SHP77 treated with DMSO at 0.1 percent for 48 hours (cell line): ENCODE results near the gene ARHGAP21.
"Not testable (repeated sequence)": the region's sequence is repeated elsewhere in the genome, so short reads cannot be mapped to it uniquely, and the experiment has no call there.

Experiments
- DNase-seq: peaks from one replicate; lab custom pipeline; 2025; lab: John Stamatoyannopoulos, UW

Gene ARHGAP21

DNA sequence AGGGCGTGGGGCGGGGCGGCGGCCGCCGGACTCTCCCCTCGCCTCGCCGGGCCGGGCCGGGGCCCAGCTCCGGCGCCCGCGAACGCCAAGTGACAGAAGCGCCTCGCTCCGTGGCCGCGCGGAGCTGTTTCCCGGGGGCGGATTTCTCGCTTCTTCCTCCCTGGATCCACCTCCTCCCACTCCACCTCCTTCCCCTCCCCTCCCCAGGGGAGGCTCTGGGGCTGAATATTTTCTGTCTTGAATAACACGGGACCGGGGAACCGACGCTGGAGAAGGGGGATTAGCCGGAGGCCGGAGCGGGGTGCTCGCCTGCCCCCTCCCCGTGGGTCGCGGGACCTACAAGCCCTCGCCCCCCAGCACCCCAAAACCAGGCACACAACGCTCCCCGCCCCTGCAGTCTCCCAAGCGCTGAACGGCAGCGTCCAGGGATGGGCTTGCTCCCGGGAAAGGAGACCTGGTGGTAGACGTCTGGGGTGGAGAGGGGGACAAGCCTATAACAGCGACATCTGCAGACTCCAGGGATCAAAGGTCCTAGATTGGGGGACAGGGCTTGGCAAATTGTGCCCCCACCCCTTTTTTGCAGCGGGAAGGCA is at the start of gene ARHGAP21:
Gene ARHGAP21, minus strand, starts transcription at position 100 of the 593 bp plus-strand sequence. CDS start 1,988 bp downstream, outside the sequence.
- no peak for DNase-seq

- no peak for DNase-seq
Observed at GRCh38 chr10:24771943-24772694, 48.4 kb upstream of the ARHGAP21 start.

DNA sequence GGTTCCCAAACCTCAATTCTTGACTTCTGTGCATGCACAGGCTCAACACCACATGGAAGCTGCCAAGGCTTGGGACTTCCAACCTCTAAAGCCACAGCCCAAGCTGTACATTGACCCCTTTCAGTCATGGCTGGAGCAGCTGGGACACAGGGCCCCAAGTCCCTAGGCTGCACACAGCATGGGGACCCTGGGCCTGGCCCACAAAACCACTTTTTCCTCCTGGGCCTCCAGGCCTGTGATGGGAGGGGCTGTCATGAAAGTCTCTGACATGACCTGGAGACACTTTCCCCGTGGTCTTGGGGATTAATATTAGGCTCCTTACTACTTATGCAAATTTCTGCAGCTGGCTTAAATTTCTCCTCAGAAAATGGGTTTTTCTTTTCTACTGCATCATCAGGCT is 41.3 kb upstream of the ARHGAP21 start:
- not testable (repeated sequence) for DNase-seq

GRCh38 chr10:24762966-24763623 is 39.4 kb upstream of the ARHGAP21 start:
- DNase-seq = no peak

DNA sequence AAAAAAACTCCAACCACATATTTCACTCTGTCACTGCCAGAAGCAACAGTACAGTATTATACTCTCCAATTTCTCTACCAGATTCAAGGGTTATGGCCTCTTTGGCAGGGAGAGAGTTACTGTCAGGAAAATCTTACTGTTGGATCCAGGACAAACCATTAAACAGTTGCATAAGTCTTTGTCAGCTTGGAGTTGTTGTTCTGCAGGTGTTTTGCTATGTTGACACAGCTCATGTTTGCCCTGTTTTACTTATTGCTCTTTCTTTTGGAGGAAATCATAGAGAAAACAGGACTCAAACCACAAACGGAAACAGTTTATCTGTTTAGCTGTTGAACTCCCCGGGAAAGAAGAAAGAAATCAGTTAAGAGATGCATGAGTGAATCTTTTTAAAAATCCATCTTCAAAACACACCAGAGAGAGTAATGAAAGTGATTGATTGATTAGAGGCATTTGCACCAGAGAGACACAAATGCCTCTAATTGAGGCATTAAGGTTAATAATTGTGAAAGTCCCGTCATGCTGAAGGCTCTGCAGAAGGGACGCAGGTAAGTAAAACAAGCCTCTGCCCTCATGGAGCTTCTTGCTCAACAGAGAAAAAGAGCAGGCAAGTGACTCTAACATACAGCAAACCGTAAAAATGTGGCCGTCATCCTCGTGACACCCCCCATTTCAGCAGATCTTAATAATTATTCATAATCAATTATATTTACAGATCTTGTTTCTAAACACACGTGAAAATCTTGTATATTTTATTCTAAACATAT is 38.7 kb upstream of the ARHGAP21 start:
- no peak for DNase-seq

DNA sequence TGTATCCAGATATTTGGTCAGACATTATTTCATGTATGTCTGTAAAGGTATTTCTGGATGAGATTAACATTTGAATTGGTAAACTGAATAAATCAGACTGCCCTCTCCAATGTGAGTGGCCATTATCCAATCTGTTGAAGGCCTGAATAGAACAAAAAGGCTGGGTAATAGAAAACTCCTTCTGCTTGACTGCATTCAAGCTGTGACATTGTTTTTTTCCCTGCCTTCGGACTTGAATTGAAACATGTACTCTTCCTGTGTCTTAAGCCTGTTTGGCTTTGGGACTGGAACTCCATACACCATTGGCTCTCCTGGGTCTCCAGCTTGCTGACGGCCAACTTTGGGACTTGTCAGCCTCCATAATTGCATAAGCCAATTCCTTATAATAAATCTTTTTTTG is 36.0 kb upstream of the ARHGAP21 start:
- no peak for DNase-seq

DNA sequence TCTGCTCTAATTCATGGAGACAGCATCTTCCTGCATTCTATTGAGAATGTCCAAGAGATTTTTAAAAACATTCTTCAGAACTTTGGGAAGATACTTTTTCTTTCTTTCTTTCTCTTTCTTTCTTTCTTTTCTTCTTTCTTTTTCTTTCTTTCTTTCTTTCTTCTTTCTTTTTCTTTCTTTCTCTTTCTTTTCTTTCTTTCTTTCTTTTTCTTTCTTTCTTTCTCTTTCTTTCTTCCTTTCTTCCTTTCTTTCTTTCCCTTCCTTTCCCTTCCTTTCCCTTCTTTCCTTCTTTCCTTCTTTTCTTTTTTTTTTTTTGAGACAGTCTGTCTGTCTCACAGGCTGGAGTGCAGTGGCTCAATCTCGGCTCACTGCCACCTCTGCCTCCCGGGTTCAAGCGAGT is 34.6 kb upstream of the ARHGAP21 start:
- not testable (repeated sequence) for DNase-seq

GRCh38 chr10:24756283-24756682 is 32.6 kb upstream of the ARHGAP21 start:
- no peak for DNase-seq

DNA sequence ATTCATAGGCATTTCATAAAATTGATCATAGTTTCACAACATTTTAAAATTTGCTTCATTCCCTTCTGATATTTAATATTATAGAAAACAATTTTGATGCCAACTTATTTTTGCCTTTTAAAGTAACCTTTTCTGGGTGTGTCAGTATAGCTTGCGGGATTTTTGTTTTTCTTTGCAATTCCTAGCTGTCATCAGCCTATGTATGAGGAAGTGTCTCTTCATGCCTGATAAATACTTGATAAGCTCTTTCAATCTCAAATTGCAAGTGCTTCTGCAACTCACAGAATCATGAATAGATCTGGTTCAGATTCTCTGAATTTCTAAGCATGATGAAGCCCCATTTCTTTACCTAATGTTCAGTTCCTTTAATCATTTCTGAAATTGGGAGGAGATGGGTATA is 28.0 kb upstream of the ARHGAP21 start:
- DNase-seq = no peak

- DNase-seq = no peak
Observed at GRCh38 chr10:24750695-24751094, 27.0 kb upstream of the ARHGAP21 start.

DNA sequence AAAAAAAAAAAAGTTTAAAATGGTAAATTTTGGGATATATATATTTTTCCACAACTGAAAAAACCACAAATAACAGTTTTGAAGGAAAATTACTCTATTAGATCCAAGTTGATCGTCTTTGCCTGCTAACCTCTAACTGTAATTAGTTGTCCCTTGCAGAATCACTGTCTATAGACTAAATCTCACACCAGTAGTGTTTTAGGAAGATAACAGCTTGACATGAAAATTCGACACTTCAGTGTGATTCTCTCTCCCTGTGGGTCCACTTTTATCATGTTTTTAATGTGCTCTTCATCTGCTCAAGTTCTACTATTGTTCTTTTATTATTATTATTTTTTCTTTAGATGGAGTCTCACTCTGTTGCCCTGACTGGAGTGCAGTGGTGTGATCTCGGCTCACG is 24.5 kb upstream of the ARHGAP21 start:
- DNase-seq = no peak

DNA sequence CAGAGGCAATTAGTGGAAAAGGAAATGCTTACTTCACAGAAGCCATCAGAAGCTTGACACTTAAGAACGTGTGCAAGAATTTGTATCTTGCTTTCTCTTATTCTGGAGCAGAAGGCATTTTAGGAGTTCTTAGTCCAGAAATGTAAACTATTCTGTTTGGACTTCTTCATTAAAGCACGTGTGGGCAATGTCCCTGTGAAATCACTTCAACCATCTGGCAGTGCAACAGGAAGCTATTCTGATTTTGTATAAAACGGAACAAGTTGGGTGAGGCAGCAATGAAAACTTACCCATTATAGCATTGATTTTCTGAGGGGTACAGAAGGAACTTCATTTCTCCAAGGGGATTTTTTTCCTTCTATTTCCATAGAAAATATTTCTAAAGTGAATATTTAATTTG is 21.3 kb upstream of the ARHGAP21 start:
- no peak for DNase-seq

GRCh38 chr10:24740714-24741113 is 17.0 kb upstream of the ARHGAP21 start:
- no peak for DNase-seq

GRCh38 chr10:24737001-24737400 is 13.3 kb upstream of the ARHGAP21 start:
- no peak for DNase-seq

GRCh38 chr10:24731942-24732341 is 8.3 kb upstream of the ARHGAP21 start:
- no peak for DNase-seq

DNA sequence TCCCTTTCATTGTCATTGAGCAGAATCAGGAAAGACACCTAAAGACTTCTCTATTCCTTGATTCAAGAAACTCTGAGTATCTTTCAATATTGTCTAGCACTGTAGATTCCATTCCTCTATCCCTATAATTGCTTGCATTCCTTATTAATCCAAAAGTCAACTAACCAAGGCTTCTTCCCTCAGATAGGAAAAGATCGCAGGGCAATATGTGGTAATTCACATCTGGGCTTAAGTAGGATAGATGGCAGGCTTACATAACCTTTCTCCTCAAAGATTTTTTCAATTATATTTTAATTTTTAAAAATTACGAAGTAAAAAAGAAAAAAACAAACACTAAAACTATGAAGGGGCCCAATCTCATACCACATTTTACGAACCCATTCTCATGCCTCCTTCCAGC is 7.1 kb upstream of the ARHGAP21 start:
- DNase-seq = no peak

DNA sequence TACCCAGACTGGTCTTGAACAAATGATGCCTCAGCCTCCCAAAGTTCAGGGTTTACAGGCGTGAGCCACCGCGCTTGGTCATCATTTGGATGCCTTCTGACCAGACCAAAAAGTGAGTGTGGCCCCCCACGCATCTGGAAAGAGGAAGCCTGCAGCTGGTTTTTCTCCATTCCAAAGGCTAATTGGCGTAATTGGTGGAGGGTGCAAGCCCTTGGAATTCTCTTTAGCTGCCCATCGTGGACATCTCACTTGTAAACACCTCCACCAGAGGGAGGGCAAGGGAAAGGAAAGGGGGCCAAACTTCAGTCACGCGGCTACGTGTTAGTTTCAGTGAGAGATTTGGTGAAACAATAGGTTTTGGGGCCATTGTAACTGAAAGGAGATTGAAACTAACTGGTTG is 4.1 kb upstream of the ARHGAP21 start:
- DNase-seq = no peak

GRCh38 chr10:24726626-24727025 is 2.9 kb upstream of the ARHGAP21 start:
- DNase-seq = no peak

- DNase-seq = not testable (repeated sequence)
Observed at GRCh38 chr10:24726029-24726428, 2.3 kb upstream of the ARHGAP21 start.

DNA sequence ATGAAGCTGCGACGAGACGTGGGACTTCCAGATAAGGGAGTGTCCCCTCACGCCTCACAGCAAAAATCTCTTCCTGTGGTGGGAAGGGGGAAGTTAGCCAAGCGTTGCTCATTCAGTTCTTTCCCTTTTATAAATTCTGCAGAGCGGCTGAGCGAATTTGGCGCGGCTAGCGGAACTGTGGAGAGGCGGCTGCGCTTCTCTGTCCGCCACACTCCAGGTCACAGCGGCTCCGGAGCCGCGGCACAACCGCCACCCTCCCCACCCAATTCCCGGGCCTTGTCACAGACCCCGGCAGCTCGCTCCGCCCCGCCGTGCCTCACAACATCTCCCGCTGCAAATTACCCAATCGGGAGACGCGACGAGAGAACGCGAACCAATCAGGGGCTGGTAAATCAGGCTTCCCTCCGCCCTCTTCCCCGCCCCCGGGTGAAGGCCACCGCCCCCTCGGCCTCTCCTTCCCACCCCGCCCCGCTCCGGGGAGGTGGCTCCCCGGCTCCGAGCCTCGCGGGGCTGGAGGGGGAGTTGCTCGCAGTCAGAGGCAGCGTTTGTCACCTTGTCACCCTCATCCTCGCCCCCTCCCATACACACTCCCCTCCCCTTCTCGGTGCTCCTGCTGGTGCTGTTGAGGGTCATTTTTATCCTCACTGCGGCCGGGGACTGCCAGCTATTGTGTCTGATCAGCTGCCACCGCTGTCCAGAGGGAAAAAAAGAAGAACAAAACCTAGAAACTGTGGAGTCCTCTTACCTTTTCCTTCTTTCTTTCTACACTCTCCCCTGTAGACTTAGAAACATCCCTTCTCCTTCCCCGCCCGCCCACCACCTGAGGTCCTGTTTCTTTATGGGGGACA is 918 bp upstream of the ARHGAP21 start:
- DNase-seq = peak; percentile 75

- DNase-seq = no peak
Observed at GRCh38 chr10:24723386-24723787, 300 bp downstream of the ARHGAP21 start.
